B cell (primary cell): ENCODE results near the gene ITGA7. TPM values are rescaled to one million over a fixed set of nuclear protein-coding genes. Genes with fewer than 3 reads are reported as not detected.

Experiments used
- ATAC-seq: fragments of 200-7000 bp; cut with Tn5 transposase; one replicate; pipeline ENCODE4 v1.10.0; 2021; ENCODE audit warnings: low read depth, mild to moderate bottlenecking, moderate number of reproducible peaks, moderate library complexity
- CTCF ChIA-PET: fragments of 350-600 bp; sonication (Branson Sonifier 250); formaldehyde crosslinking; loops from one replicate; lab custom pipeline; 2021; ENCODE audit warnings: antibody characterized with exemption, inconsistent platforms; lab: Charles Lee
- POLR2A ChIA-PET: fragments of 350-600 bp; sonication (Branson Sonifier 250); formaldehyde crosslinking; loops from one replicate; lab custom pipeline; 2021; ENCODE audit warnings: antibody characterized with exemption; lab: Charles Lee
- DNase-seq: peaks from one replicate; pipeline ENCODE4 v3.0.0; 2013
- H2AFZ ChIP-seq: 2 replicates; pipeline ENCODE4 v1.6.1; 2012; ENCODE audit warnings: mild to moderate bottlenecking, low read depth, low read length; ENCODE audit not compliant: insufficient read depth, poor library complexity, severe bottlenecking
- H3K27ac ChIP-seq, 2 donors: 1 replicate in 1 of 2; 2 replicates in 1 of 2; pipeline ENCODE4 v1.5.1; 2012 to 2013; ENCODE audit warnings: low read length in 2 of 2, mild to moderate bottlenecking in 2 of 2, moderate library complexity in 1 of 2
- H3K27me3 ChIP-seq, 4 experiments: fragments of 200-600 bp in 1 of 4; sonication (generic) in 1 of 4; replicated peaks in 1 of 4; 1 replicate in 2 of 4; 2 replicates in 2 of 4; pipeline versions ENCODE4 v1.6.1 to v1.7.0; 2013 to 2016; ENCODE audit warnings: low read length in 3 of 4, mild to moderate bottlenecking in 2 of 4, mixed read lengths in 1 of 4, moderate library complexity in 1 of 4; ENCODE audit not compliant: insufficient read depth in 4 of 4, control insufficient read depth in 3 of 4; ENCODE audit errors: control extremely low read depth in 1 of 4
- H3K36me3 ChIP-seq, 2 experiments: replicated peaks in 1 of 2; 1 replicate in 1 of 2; 2 replicates in 1 of 2; pipeline versions ENCODE4 v1.6.1 to v1.7.1; 2013; ENCODE audit warnings: low read length in 1 of 2; ENCODE audit not compliant: insufficient read depth in 2 of 2, control insufficient read depth in 1 of 2; ENCODE audit errors: control extremely low read depth in 1 of 2, extremely low read depth in 1 of 2
- H3K4me1 ChIP-seq, 2 donors: fragments of 200-600 bp in 1 of 2; sonication (generic) in 1 of 2; 1 replicate in 1 of 2; 2 replicates in 1 of 2; pipeline versions ENCODE4 v1.5.1 to v1.6.1; 2013 to 2017; ENCODE audit warnings: low read length in 2 of 2; ENCODE audit not compliant: control insufficient read depth in 2 of 2, insufficient read depth in 2 of 2
- H3K4me2 ChIP-seq: replicated peaks from 2 replicates; pipeline ENCODE3; 2012; ENCODE audit warnings: mild to moderate bottlenecking, low read depth, low read length; ENCODE audit not compliant: poor library complexity, severe bottlenecking
- H3K4me3 ChIP-seq, 5 experiments: fragments of 200-600 bp in 1 of 5; sonication (generic) in 1 of 5; 1 replicate in 3 of 5; 2 replicates in 2 of 5; pipeline versions ENCODE4 v1.5.1 to v1.7.0; 2011 to 2016; ENCODE audit warnings: low read length in 4 of 5, mild to moderate bottlenecking in 4 of 5, low read depth in 2 of 5, control low read depth in 1 of 5, moderate library complexity in 1 of 5; ENCODE audit not compliant: insufficient read depth in 1 of 5; ENCODE audit errors: control extremely low read depth in 1 of 5, extremely low read depth in 1 of 5
- H3K79me2 ChIP-seq: fragments of 200-600 bp; sonication (generic); one replicate; pipeline ENCODE4 v1.6.0; 2016; ENCODE audit warnings: low read length; ENCODE audit not compliant: control insufficient read depth, insufficient read depth
- H3K9ac ChIP-seq: fragments of 200-600 bp; sonication (generic); 2 replicates; pipeline ENCODE4 v1.6.1; 2017; ENCODE audit warnings: mild to moderate bottlenecking, low read length, moderate library complexity
- H3K9me3 ChIP-seq, 3 donors: one replicate each; pipeline versions ENCODE4 v1.6.1 to v1.7.1; 2013; ENCODE audit warnings: low read length in 2 of 3; ENCODE audit not compliant: control insufficient read depth in 2 of 3, insufficient read depth in 1 of 3; ENCODE audit errors: control extremely low read depth in 1 of 3
- H4K20me1 ChIP-seq: 2 replicates; pipeline ENCODE4 v1.6.0; 2012; ENCODE audit warnings: mild to moderate bottlenecking, low read length; ENCODE audit not compliant: insufficient read depth, control insufficient read depth, poor library complexity, severe bottlenecking
- H3K27ac Mint-ChIP-seq: one replicate; pipeline ENCODE4 v1.8.0; 2021; ENCODE audit warnings: mixed read lengths
- H3K27me3 Mint-ChIP-seq: one replicate; pipeline ENCODE4 v1.8.0; 2021; ENCODE audit warnings: mixed read lengths
- H3K4me1 Mint-ChIP-seq: one replicate; pipeline ENCODE4 v1.8.0; 2021; ENCODE audit warnings: mixed read lengths
- H3K4me3 Mint-ChIP-seq: one replicate; pipeline ENCODE4 v1.8.0; 2021; ENCODE audit warnings: mixed read lengths
- H3K9me3 Mint-ChIP-seq: one replicate; pipeline ENCODE4 v1.8.0; 2022; ENCODE audit warnings: mixed read lengths; ENCODE audit not compliant: insufficient read depth
- EZH2 ChIP-seq: IDR thresholded peaks from 2 replicates; pipeline ENCODE4 v1.6.1; 2012; ENCODE audit warnings: borderline replicate concordance, low read depth, mild to moderate bottlenecking, moderate library complexity, low read length; ENCODE audit not compliant: insufficient read depth, poor library complexity, severe bottlenecking
- WGBS: methylation state at CpG from one replicate; pipeline ENCODE4 v1.1.5; 2013; ENCODE audit warnings: missing lambda C conversion rate; ENCODE audit not compliant: insufficient coverage; 5-methylcytosine and 5-hydroxymethylcytosine counted together
- intact Hi-C: fragments of 100-400 bp; cut with micrococcal nuclease; formaldehyde crosslinking; loops from one replicate; pipeline ENCODE4 v1.10.0; 2022
- polyA plus RNA-seq: library from polyadenylated mRNA; depleted of rRNA; stranded (reverse); fragments of >200 nt; gene quantifications from 2 replicates; pipeline ENCODE4 v1.2.3, GENCODE V29; 2012
- total RNA-seq, 2 donors: library from RNA; stranded (reverse); fragments of 120-200 nt in 1 of 2; gene quantifications; 1 replicate in 1 of 2; 2 replicates in 1 of 2; pipeline versions ENCODE4 v1.2.3 to v1.2.4, GENCODE V29; 2013 to 2022
- TF ChIP-seq, protein P1 (sequence below): fragments of 200-600 bp; IDR thresholded peaks from one replicate; pipeline ENCODE4 v1.8.0; 2022; ENCODE audit warnings: antibody characterized with exemption, mild to moderate bottlenecking

Gene ITGA7
- total and polyA plus RNA-seq, 2 donors (not counting 1 experiment from before 2014, with no cell fraction given): 2.4 to 3.3 TPM

DNA sequence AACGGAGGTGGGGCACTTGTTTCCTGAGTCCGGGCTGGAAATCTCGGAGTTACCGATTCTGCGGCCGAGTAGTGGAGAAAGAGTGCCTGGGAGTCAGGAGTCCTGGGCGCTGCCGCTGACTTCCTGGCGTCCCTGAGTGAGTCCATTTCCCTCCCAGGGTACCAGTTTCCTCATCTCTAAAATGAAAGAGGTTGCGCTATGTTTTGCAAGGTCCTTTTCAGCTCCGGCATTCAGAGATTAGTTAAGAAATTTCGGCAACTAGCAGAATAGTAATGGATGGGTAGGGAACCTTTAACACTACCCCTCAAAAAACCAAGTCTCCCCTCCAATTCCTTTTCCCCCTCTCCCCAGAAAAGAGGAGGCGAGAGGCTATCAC, 8.9 kb upstream of the ITGA7 start:
- no peaks in the 10 kb centered on the region for H3K27me3 Mint-ChIP-seq
- TF ChIP-seq, protein P1, sequence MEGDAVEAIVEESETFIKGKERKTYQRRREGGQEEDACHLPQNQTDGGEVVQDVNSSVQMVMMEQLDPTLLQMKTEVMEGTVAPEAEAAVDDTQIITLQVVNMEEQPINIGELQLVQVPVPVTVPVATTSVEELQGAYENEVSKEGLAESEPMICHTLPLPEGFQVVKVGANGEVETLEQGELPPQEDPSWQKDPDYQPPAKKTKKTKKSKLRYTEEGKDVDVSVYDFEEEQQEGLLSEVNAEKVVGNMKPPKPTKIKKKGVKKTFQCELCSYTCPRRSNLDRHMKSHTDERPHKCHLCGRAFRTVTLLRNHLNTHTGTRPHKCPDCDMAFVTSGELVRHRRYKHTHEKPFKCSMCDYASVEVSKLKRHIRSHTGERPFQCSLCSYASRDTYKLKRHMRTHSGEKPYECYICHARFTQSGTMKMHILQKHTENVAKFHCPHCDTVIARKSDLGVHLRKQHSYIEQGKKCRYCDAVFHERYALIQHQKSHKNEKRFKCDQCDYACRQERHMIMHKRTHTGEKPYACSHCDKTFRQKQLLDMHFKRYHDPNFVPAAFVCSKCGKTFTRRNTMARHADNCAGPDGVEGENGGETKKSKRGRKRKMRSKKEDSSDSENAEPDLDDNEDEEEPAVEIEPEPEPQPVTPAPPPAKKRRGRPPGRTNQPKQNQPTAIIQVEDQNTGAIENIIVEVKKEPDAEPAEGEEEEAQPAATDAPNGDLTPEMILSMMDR: no peak
- no peak for TF ChIP-seq EZH2
- DNase-seq (no peak), ATAC-seq (no peak)
- H3K36me3 ChIP-seq: peaks cover 0 to 18% of the 10 kb centered on the region in 2 experiments
- peak overlapping the region; percentile 81 to 84 for H3K27ac ChIP-seq
- H3K4me1 Mint-ChIP-seq: peaks cover 38% of the 10 kb centered on the region
- peaks cover 25% of the 10 kb centered on the region for H3K79me2 ChIP-seq
- POLR2A ChIA-PET: interaction anchor here (1.1 to 2.0 kb wide), 7 partner anchors 9 to 257 kb away, joined by 3 to 6 read pairs (median 5); partner anchors contain the start of genes CD63, ITGA7, ORMDL2 and RAB5B
- intact Hi-C loops: loop anchor here (1.0 to 2.0 kb wide), 5 partner anchors 8 to 257 kb away; partner anchors contain the start of genes CD63 and PYM1
- H3K4me3 Mint-ChIP-seq: peak overlapping the region; percentile 98
- WGBS: 2% methylated on average over 9 of the region's 13 CpGs
- H3K4me1 ChIP-seq: peaks cover 16 to 30% of the 10 kb centered on the region in 2 donors
- no peaks in the 10 kb centered on the region for H3K27me3 ChIP-seq
- H3K27ac Mint-ChIP-seq: peak overlapping the region; percentile 99
- peak overlapping the region; percentile 80 for H3K4me2 ChIP-seq
- peak overlapping the region; percentile 73 for H3K9ac ChIP-seq
- peak overlapping the region; percentile 86 to 98 (median 97) for H3K4me3 ChIP-seq
- H2AFZ ChIP-seq: peak overlapping the region; percentile 90
- no peaks in the 10 kb centered on the region for H3K9me3 Mint-ChIP-seq
- CTCF ChIA-PET: interaction anchor here (0.8 to 11.0 kb wide), 10 partner anchors 8 to 491 kb away, joined by 3 to 147 read pairs (median 6); partner anchors contain the start of genes CD63, ORMDL2 and SARNP
- H3K9me3 ChIP-seq: no peaks in the 10 kb centered on the region
- peaks cover 23% of the 10 kb centered on the region for H4K20me1 ChIP-seq
